Neural crest cell (in vitro differentiated cells): Measurements from ENCODE around the gene AIPL1. TPM values are rescaled to one million over a fixed set of nuclear protein-coding genes. Genes with fewer than 3 reads are reported as not detected.

Source experiments
- DNase-seq: peaks from one replicate; pipeline ENCODE4 v3.0.0; 2021; ENCODE audit warnings: low read depth, mixed read lengths, low spot score
- H3K27ac Mint-ChIP-seq: one replicate; pipeline ENCODE4 v1.8.0; 2021; ENCODE audit warnings: mild to moderate bottlenecking, mixed read lengths; ENCODE audit not compliant: unreplicated experiment
- H3K27me3 Mint-ChIP-seq: 2 replicates; pipeline ENCODE4 v1.8.0; 2021; ENCODE audit warnings: low read depth, mild to moderate bottlenecking, mixed read lengths
- H3K36me3 Mint-ChIP-seq: 2 replicates; pipeline ENCODE4 v1.8.0; 2021; ENCODE audit warnings: low read depth, mild to moderate bottlenecking, mixed read lengths
- H3K4me1 Mint-ChIP-seq: 2 replicates; pipeline ENCODE4 v1.8.0; 2021; ENCODE audit warnings: mixed read lengths
- H3K4me3 Mint-ChIP-seq: one replicate; pipeline ENCODE4 v1.8.0; 2021; ENCODE audit warnings: mild to moderate bottlenecking, mixed read lengths
- H3K9me3 Mint-ChIP-seq: 2 replicates; pipeline ENCODE4 v1.8.0; 2021; ENCODE audit warnings: mixed read lengths
- total RNA-seq: library from RNA; stranded (reverse); gene quantifications from 2 replicates; pipeline ENCODE4 v1.2.1, GENCODE V29; 2021
- TF ChIP-seq, protein P1 (sequence below): fragments of 200-600 bp; sonication (generic); conservative IDR thresholded peaks from 2 replicates; pipeline ENCODE4 v1.5.0; 2021; ENCODE audit warnings: antibody characterized with exemption, mild to moderate bottlenecking

The AIPL1 gene
- total RNA-seq, 1 donor from 2014 or later = not detected

DNA sequence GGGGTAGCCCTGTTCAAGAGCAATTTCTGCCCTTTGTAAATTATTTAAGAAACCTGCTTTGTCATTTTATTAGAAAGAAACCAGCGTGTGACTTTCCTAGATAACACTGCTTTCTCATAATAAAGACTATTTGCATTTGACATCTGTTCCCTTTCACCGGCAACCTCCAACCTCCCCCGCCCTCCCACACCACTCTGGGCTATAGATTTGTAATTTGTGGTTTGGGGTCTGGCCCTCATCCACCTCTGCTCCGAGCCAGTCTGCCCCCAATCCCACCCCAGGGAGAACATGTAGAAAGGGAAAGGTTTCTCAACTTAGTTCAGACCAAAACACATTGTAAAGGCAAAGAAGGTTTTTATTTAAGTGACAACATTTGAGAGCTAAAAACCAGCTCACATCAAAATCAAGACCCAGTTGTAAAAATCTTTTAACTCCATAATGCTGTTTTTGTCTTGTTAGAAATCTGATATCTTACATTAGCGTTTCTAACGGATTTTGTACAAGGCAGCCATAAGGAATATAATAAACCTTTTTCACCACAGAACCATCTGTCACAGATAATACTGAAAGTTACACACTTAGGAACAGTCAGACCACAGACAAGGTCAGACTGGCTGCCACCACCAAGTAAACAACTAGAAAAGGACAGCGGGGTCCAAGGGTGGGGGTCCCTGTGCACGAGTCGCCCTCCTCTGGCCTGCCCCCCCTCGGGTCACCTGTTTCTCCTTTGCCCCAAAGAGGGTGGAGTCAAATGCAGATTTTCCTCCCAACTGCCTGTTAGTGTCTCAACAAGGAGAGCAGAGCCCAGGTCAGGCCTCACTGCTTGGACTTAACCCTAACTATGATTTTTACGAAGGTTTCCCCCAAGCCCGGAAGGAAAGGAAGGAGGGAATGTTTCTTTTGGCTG, 16.3 kb upstream of the AIPL1 start:
- DNase-seq = no peak
- Mint-ChIP-seq H3K36me3 (peaks cover 9% of the 10 kb centered on the region), H3K4me3 (peak overlapping the region; percentile 27), H3K4me1 (peaks cover 48% of the 10 kb centered on the region), H3K27me3 (peaks cover 5% of the 10 kb centered on the region), H3K27ac (no peak overlapping the region), H3K9me3 (no peaks in the 10 kb centered on the region)
- TF ChIP-seq, protein P1, sequence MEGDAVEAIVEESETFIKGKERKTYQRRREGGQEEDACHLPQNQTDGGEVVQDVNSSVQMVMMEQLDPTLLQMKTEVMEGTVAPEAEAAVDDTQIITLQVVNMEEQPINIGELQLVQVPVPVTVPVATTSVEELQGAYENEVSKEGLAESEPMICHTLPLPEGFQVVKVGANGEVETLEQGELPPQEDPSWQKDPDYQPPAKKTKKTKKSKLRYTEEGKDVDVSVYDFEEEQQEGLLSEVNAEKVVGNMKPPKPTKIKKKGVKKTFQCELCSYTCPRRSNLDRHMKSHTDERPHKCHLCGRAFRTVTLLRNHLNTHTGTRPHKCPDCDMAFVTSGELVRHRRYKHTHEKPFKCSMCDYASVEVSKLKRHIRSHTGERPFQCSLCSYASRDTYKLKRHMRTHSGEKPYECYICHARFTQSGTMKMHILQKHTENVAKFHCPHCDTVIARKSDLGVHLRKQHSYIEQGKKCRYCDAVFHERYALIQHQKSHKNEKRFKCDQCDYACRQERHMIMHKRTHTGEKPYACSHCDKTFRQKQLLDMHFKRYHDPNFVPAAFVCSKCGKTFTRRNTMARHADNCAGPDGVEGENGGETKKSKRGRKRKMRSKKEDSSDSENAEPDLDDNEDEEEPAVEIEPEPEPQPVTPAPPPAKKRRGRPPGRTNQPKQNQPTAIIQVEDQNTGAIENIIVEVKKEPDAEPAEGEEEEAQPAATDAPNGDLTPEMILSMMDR = no peak

DNA sequence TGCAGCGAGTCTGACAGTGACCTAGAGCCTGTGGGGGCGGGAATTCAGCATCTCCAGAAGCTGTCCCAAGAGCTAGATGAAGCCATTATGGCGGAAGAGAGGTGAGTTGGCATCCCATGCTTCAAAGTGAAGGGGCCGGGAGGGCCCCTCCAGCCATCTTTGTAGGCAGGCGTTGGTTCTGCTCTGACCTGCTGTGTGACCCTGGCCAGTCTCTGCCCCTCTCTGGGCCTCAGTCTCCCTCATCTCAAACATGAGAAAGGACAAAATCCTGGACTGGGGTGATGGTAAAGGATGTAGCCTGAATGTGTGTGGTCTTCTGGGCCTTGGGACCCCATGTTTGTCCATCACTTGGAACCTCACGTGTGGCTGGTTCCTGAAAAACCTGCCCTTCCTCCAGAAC, 14.4 kb upstream of the AIPL1 start:
- Mint-ChIP-seq H3K4me3 (no peak overlapping the region), H3K4me1 (peaks cover 58% of the 10 kb centered on the region), H3K9me3 (no peaks in the 10 kb centered on the region), H3K36me3 (peaks cover 18% of the 10 kb centered on the region), H3K27me3 (peaks cover 2% of the 10 kb centered on the region), H3K27ac (no peak overlapping the region)
- no peak for DNase-seq
- TF ChIP-seq, protein P1 = no peak

DNA sequence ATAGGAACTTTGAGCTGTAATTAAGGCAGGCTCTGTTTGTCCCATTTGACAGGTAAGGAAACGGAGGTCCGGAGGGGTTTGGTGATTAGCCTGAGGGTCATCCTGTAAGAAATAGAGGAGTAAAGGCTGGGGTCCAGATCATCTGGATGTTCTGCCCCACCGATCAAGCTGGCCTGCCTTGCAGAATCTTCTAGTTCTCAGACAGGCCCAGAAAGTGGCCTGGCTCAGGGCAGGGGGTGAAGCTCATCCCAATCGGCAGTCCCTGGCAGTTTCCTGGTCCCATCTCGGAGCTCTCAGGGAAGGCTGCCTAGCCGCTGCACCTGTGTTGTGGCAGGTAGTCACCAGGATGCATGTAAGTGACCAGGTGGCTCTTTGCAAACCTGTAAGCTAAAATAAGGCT, 13.6 kb upstream of the AIPL1 start:
- peaks cover 58% of the 10 kb centered on the region for H3K4me1 Mint-ChIP-seq
- no peaks in the 10 kb centered on the region for H3K27me3 Mint-ChIP-seq
- no peak for DNase-seq
- H3K9me3 Mint-ChIP-seq = no peaks in the 10 kb centered on the region
- peak overlapping the region; percentile 78 for H3K4me3 Mint-ChIP-seq
- TF ChIP-seq, protein P1 = no peak
- peaks cover 19% of the 10 kb centered on the region for H3K36me3 Mint-ChIP-seq
- H3K27ac Mint-ChIP-seq = no peak overlapping the region

DNA sequence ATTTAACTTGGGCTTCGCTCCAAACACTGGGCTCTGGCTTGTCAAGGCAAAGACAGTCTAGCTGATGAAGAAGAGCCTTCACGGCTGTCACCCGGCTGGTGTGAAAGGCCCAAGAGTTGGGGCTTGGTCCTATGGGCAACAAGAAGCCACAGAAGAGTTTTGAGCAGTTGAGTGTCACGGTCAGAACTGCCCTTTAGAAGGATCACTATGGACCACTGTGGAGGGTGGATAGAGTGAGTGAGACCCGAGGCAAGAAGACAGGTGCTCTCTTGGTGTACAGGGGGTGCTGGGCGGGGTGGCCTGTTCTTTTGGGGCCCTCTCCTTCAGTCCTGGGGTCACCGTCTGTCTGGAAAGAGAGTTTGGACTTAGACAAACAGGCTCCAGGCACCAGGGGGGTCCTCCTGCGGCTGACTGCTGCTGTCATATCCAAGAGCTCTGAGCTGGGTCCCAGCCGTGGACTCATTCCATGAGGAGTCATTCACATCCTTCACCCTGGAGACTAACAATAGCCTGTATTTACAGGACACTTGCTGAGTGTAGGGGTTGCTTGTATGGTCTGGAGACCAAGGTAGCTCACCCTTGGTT, 11.7 kb upstream of the AIPL1 start:
- Mint-ChIP-seq H3K4me1 (peaks cover 54% of the 10 kb centered on the region), H3K36me3 (peaks cover 19% of the 10 kb centered on the region), H3K27ac (no peak overlapping the region), H3K27me3 (no peaks in the 10 kb centered on the region), H3K9me3 (no peaks in the 10 kb centered on the region), H3K4me3 (peak overlapping the region; percentile 64)
- TF ChIP-seq, protein P1 = no peak
- DNase-seq = no peak

DNA sequence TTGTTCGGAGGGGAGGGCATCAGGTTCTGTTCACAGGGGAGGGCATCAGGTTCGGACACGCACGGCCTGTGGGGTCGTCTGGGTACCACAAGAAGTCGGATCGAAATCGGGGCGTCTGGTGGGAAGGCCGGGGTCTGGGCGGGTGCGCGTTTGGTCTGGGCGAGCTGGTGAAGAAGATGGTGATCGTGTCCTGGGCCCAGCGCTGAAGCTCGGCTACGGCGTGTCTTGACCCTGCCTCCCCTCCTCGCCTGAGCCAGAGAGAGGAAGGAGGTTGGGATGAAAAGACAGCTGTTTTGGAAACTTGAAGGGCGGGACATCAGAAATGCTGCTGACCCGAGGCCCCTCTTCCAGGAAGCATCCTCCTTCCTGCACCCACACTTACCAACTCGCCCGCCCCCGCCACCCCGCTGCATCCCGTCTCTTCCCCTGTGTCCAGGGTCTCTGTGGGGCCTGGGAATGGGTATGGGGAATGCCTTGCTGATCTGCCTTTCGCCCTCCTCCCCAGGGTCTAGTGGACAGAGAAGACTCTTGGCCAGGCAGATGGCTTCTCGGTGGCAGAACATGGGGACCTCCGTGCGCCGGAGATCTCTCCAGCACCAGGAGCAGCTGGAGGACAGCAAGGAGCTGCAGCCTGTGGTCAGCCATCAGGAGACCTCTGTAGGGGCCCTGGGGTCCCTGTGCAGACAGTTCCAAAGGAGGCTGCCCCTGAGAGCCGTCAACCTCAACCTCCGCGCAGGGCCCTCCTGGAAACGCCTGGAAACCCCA, 9.8 kb upstream of the AIPL1 start:
- Mint-ChIP-seq H3K4me1 (peaks cover 54% of the 10 kb centered on the region), H3K36me3 (peaks cover 15% of the 10 kb centered on the region), H3K27ac (peak overlapping the region; percentile 99), H3K9me3 (no peaks in the 10 kb centered on the region), H3K4me3 (peak overlapping the region; percentile 97), H3K27me3 (no peaks in the 10 kb centered on the region)
- TF ChIP-seq, protein P1 = no peak
- DNase-seq = no peak
